Medulla oblongata (tissue), 1 donor: Measurements from ENCODE around the gene KIAA1755.

Experiments
- DNase-seq: peaks from one replicate; pipeline ENCODE4 v3.0.0-alpha.2; 2015; ENCODE audit errors: extremely low spot score

The KIAA1755 gene

GRCh38 chr20:38184101-38184500 is 76.4 kb downstream of the KIAA1755 start:
- no peak for DNase-seq

- DNase-seq = no peak
These were observed 78.6 kb downstream of the KIAA1755 start for GRCh38 chr20:38181971-38182370.

- DNase-seq = no peak
These were observed 79.2 kb downstream of the KIAA1755 start for GRCh38 chr20:38181207-38181801.

GRCh38 chr20:38180781-38181180 is 79.8 kb downstream of the KIAA1755 start:
- DNase-seq = no peak

- no peak for DNase-seq
These were observed 80.7 kb downstream of the KIAA1755 start for GRCh38 chr20:38179846-38180245.

GRCh38 chr20:38178581-38178980 is 82.0 kb downstream of the KIAA1755 start:
- no peak for DNase-seq

- DNase-seq = no peak
These were observed 82.5 kb downstream of the KIAA1755 start for GRCh38 chr20:38178065-38178491.

GRCh38 chr20:38177201-38177600 is 83.3 kb downstream of the KIAA1755 start:
- no peak for DNase-seq

- no peak for DNase-seq
These were observed 85.0 kb downstream of the KIAA1755 start for GRCh38 chr20:38175304-38176180.

- no peak for DNase-seq
These were observed 87.0 kb downstream of the KIAA1755 start for GRCh38 chr20:38173237-38174156.

GRCh38 chr20:38172408-38172807 is 88.1 kb downstream of the KIAA1755 start:
- no peak for DNase-seq

GRCh38 chr20:38171675-38172043 is 88.9 kb downstream of the KIAA1755 start:
- no peak for DNase-seq

GRCh38 chr20:38170826-38171674 is 89.5 kb downstream of the KIAA1755 start:
- no peak for DNase-seq

GRCh38 chr20:38170219-38170825 is 90.2 kb downstream of the KIAA1755 start:
- DNase-seq = no peak

GRCh38 chr20:38169636-38170193 is 90.8 kb downstream of the KIAA1755 start:
- DNase-seq = no peak

- DNase-seq = no peak
These were observed 91.5 kb downstream of the KIAA1755 start for GRCh38 chr20:38168791-38169589.

- DNase-seq = no peak
These were observed 92.4 kb downstream of the KIAA1755 start for GRCh38 chr20:38167851-38168760.

GRCh38 chr20:38167328-38167850 is 93.1 kb downstream of the KIAA1755 start:
- DNase-seq = no peak
